Neural cell (in vitro differentiated cells): ENCODE data around the gene LDLRAD4. TPM values are rescaled to one million over a fixed set of nuclear protein-coding genes. Genes with fewer than 3 reads are reported as not detected.
A peak's percentile ranks its signal among the peaks of the same experiment; 100 is the strongest.

ENCODE experiments used
- H2AFZ ChIP-seq: fragments of 200-600, 300-800 bp; sonication (generic), shearing (Covaris generic); 2 replicates; pipeline ENCODE4 v1.6.0; 2014; ENCODE audit warnings: low read depth, mild to moderate bottlenecking, antibody characterized with exemption, low read length, moderate library complexity
- H3F3A ChIP-seq: fragments of 200-600 bp; shearing (Covaris generic); 2 replicates; pipeline ENCODE4 v1.6.1; 2016; ENCODE audit warnings: mild to moderate bottlenecking, moderate library complexity, mixed read lengths, antibody characterized with exemption, low read length; ENCODE audit not compliant: insufficient read depth, poor library complexity, severe bottlenecking
- H3K27ac ChIP-seq: fragments of 200-600, 300-800 bp; sonication (generic), shearing (Covaris generic); 2 replicates; pipeline ENCODE4 v1.5.1; 2014; ENCODE audit warnings: mild to moderate bottlenecking, low read length, moderate library complexity
- H3K27me3 ChIP-seq: fragments of 300-800, 200-600 bp; sonication (generic), shearing (Covaris generic); 2 replicates; pipeline ENCODE4 v1.6.0; 2014; ENCODE audit warnings: mild to moderate bottlenecking, low read depth, low read length, moderate library complexity; ENCODE audit not compliant: insufficient read depth
- H3K36me3 ChIP-seq: fragments of 300-800, 200-600 bp; sonication (generic), shearing (Covaris generic); 2 replicates; pipeline ENCODE4 v1.5.1; 2014; ENCODE audit warnings: mild to moderate bottlenecking, antibody characterized with exemption, low read length, moderate library complexity; ENCODE audit not compliant: insufficient read depth
- H3K4me2 ChIP-seq: fragments of 300-800, 200-600 bp; sonication (generic), shearing (Covaris generic); 2 replicates; pipeline ENCODE4 v1.6.0; 2014; ENCODE audit warnings: mild to moderate bottlenecking, low read length
- H3K4me3 ChIP-seq: fragments of 300-800, 200-600 bp; sonication (generic), shearing (Covaris generic); 2 replicates; pipeline ENCODE4 v1.5.1; 2014; ENCODE audit warnings: mild to moderate bottlenecking, low read length, moderate library complexity
- H3K79me2 ChIP-seq: fragments of 200-600 bp; shearing (Covaris generic); replicated peaks from 2 replicates; pipeline ENCODE4 v1.6.0; 2014; ENCODE audit warnings: mild to moderate bottlenecking, low read length, moderate library complexity; ENCODE audit not compliant: insufficient read depth
- H3K9ac ChIP-seq: fragments of 300-800, 200-600 bp; sonication (generic), shearing (Covaris generic); 2 replicates; pipeline ENCODE4 v1.6.1; 2016; ENCODE audit warnings: mild to moderate bottlenecking, low read length, mixed read lengths
- H3K9me2 ChIP-seq: fragments of 200-600 bp; shearing (Covaris generic); 2 replicates; pipeline ENCODE4 v1.6.1; 2016; ENCODE audit warnings: mild to moderate bottlenecking, low read length, mixed read lengths; ENCODE audit not compliant: insufficient read depth
- H3K9me3 ChIP-seq: fragments of 200-600, 300-800 bp; sonication (generic), shearing (Covaris generic); 2 replicates; pipeline ENCODE4 v1.6.1; 2016; ENCODE audit warnings: mild to moderate bottlenecking, mixed run types, low read length, moderate library complexity, mixed read lengths
- H4K20me1 ChIP-seq: fragments of 200-600 bp; shearing (Covaris generic); 2 replicates; pipeline ENCODE4 v1.6.1; 2016; ENCODE audit warnings: mild to moderate bottlenecking, mixed run types; ENCODE audit not compliant: insufficient read depth
- CTCF ChIP-seq: fragments of 450-650 bp; IDR thresholded peaks from 2 replicates; pipeline ENCODE4 v1.5.1; 2014; ENCODE audit warnings: antibody characterized with exemption, mild to moderate bottlenecking, moderate library complexity; ENCODE audit not compliant: poor library complexity, severe bottlenecking
- EP300 ChIP-seq: fragments of 450-650 bp; conservative IDR thresholded peaks from 2 replicates; pipeline ENCODE4 v1.6.1; 2014; ENCODE audit warnings: antibody characterized with exemption, mild to moderate bottlenecking, moderate library complexity; ENCODE audit not compliant: poor library complexity, severe bottlenecking
- EZH2 ChIP-seq: fragments of 200-600, 300-800 bp; shearing (Covaris generic), sonication (generic); IDR thresholded peaks from 2 replicates; pipeline ENCODE4 v1.6.1; 2014; ENCODE audit warnings: antibody characterized with exemption, low read length, borderline replicate concordance, mild to moderate bottlenecking; ENCODE audit not compliant: insufficient read depth, poor library complexity, severe bottlenecking
- MXI1 ChIP-seq: fragments of 450-650 bp; conservative IDR thresholded peaks from 2 replicates; pipeline ENCODE4 v1.6.1; 2014; ENCODE audit warnings: antibody characterized with exemption, mild to moderate bottlenecking; ENCODE audit not compliant: poor library complexity, severe bottlenecking
- POLR2AphosphoS5 ChIP-seq: IDR thresholded peaks from 2 replicates; pipeline ENCODE4 v1.6.1; 2012
- RAD21 ChIP-seq: fragments of 450-650 bp; conservative IDR thresholded peaks from 2 replicates; pipeline ENCODE4 v1.6.1; 2014; ENCODE audit warnings: antibody characterized with exemption, mild to moderate bottlenecking, moderate library complexity
- REST ChIP-seq: IDR thresholded peaks from 2 replicates; pipeline ENCODE4 v1.6.1; 2012; ENCODE audit warnings: borderline replicate concordance
- SMC3 ChIP-seq: fragments of 450-650 bp; conservative IDR thresholded peaks from 2 replicates; pipeline ENCODE4 v1.6.1; 2014; ENCODE audit warnings: antibody characterized with exemption, mild to moderate bottlenecking, moderate library complexity; ENCODE audit not compliant: poor library complexity
- TAF1 ChIP-seq: IDR thresholded peaks from 2 replicates; pipeline ENCODE4 v1.6.1; 2012; ENCODE audit warnings: low read depth
- polyA plus RNA-seq: library from polyadenylated mRNA; depleted of rRNA; stranded (reverse); fragments of >200 nt; gene quantifications from 2 replicates; pipeline ENCODE4 v1.2.3, GENCODE V29; 2014

The LDLRAD4 gene
- polyA plus RNA-seq, 1 donor from 2014 or later = 3.7 TPM

- peak overlapping the region; percentile 23 for H3K4me3 ChIP-seq
- peaks cover 6% of the 10 kb centered on the region for H3K9me3 ChIP-seq
- H4K20me1 ChIP-seq = no peaks in the 10 kb centered on the region
- no peaks in the 10 kb centered on the region for H3K79me2 ChIP-seq
- H2AFZ ChIP-seq = peak overlapping the region; percentile 21
- H3K9ac ChIP-seq = peak overlapping the region; percentile 1
- H3K36me3 ChIP-seq = no peaks in the 10 kb centered on the region
- TF ChIP-seq RAD21 = no peak
- TF ChIP-seq REST = no peak
- no peak for TF ChIP-seq SMC3
- no peak for TF ChIP-seq MXI1
- H3K27ac ChIP-seq = no peak overlapping the region
- no peaks in the 10 kb centered on the region for H3K9me2 ChIP-seq
- H3K27me3 ChIP-seq = no peaks in the 10 kb centered on the region
- no peaks in the 10 kb centered on the region for H3F3A ChIP-seq
- H3K4me2 ChIP-seq = no peak overlapping the region
Observed at GRCh38 chr18:13500227-13500865, 281.8 kb downstream of the LDLRAD4 start.

- Histone ChIP-seq H2AFZ (no peak overlapping the region), H3K4me3 (no peak overlapping the region), H3F3A (no peaks in the 10 kb centered on the region), H3K9me2 (no peaks in the 10 kb centered on the region), H3K9me3 (peaks cover 6% of the 10 kb centered on the region), H3K79me2 (no peaks in the 10 kb centered on the region), H4K20me1 (no peaks in the 10 kb centered on the region), H3K27me3 (no peaks in the 10 kb centered on the region), H3K27ac (no peak overlapping the region), H3K4me2 (no peak overlapping the region), H3K9ac (no peak overlapping the region), H3K36me3 (no peaks in the 10 kb centered on the region)
- no peak for TF ChIP-seq REST
- no peak for TF ChIP-seq CTCF
- TF ChIP-seq MXI1 = no peak
- no peak for TF ChIP-seq POLR2AphosphoS5
- TF ChIP-seq EZH2 = no peak
- TF ChIP-seq SMC3 = no peak
- no peak for TF ChIP-seq EP300
- TF ChIP-seq TAF1 = no peak
- TF ChIP-seq RAD21 = no peak
Observed at GRCh38 chr18:13500869-13501542, 282.4 kb downstream of the LDLRAD4 start.
